Neural cell (in vitro differentiated cells): ENCODE measurements around the gene USP30. TPM values are rescaled to one million over a fixed set of nuclear protein-coding genes. Genes with fewer than 3 reads are reported as not detected.

Source experiments
- H2AFZ ChIP-seq: fragments of 200-600, 300-800 bp; sonication (generic), shearing (Covaris generic); 2 replicates; pipeline ENCODE4 v1.6.0; 2014; ENCODE audit warnings: low read depth, mild to moderate bottlenecking, antibody characterized with exemption, low read length, moderate library complexity
- H3F3A ChIP-seq: fragments of 200-600 bp; shearing (Covaris generic); 2 replicates; pipeline ENCODE4 v1.6.1; 2016; ENCODE audit warnings: mild to moderate bottlenecking, moderate library complexity, mixed read lengths, antibody characterized with exemption, low read length; ENCODE audit not compliant: insufficient read depth, poor library complexity, severe bottlenecking
- H3K27ac ChIP-seq: fragments of 200-600, 300-800 bp; sonication (generic), shearing (Covaris generic); 2 replicates; pipeline ENCODE4 v1.5.1; 2014; ENCODE audit warnings: mild to moderate bottlenecking, low read length, moderate library complexity
- H3K27me3 ChIP-seq: fragments of 300-800, 200-600 bp; sonication (generic), shearing (Covaris generic); 2 replicates; pipeline ENCODE4 v1.6.0; 2014; ENCODE audit warnings: mild to moderate bottlenecking, low read depth, low read length, moderate library complexity; ENCODE audit not compliant: insufficient read depth
- H3K36me3 ChIP-seq: fragments of 300-800, 200-600 bp; sonication (generic), shearing (Covaris generic); 2 replicates; pipeline ENCODE4 v1.5.1; 2014; ENCODE audit warnings: mild to moderate bottlenecking, antibody characterized with exemption, low read length, moderate library complexity; ENCODE audit not compliant: insufficient read depth
- H3K4me2 ChIP-seq: fragments of 300-800, 200-600 bp; sonication (generic), shearing (Covaris generic); 2 replicates; pipeline ENCODE4 v1.6.0; 2014; ENCODE audit warnings: mild to moderate bottlenecking, low read length
- H3K4me3 ChIP-seq: fragments of 300-800, 200-600 bp; sonication (generic), shearing (Covaris generic); 2 replicates; pipeline ENCODE4 v1.5.1; 2014; ENCODE audit warnings: mild to moderate bottlenecking, low read length, moderate library complexity
- H3K79me2 ChIP-seq: fragments of 200-600 bp; shearing (Covaris generic); replicated peaks from 2 replicates; pipeline ENCODE4 v1.6.0; 2014; ENCODE audit warnings: mild to moderate bottlenecking, low read length, moderate library complexity; ENCODE audit not compliant: insufficient read depth
- H3K9ac ChIP-seq: fragments of 300-800, 200-600 bp; sonication (generic), shearing (Covaris generic); 2 replicates; pipeline ENCODE4 v1.6.1; 2016; ENCODE audit warnings: mild to moderate bottlenecking, low read length, mixed read lengths
- H3K9me2 ChIP-seq: fragments of 200-600 bp; shearing (Covaris generic); 2 replicates; pipeline ENCODE4 v1.6.1; 2016; ENCODE audit warnings: mild to moderate bottlenecking, low read length, mixed read lengths; ENCODE audit not compliant: insufficient read depth
- H3K9me3 ChIP-seq: fragments of 200-600, 300-800 bp; sonication (generic), shearing (Covaris generic); 2 replicates; pipeline ENCODE4 v1.6.1; 2016; ENCODE audit warnings: mild to moderate bottlenecking, mixed run types, low read length, moderate library complexity, mixed read lengths
- H4K20me1 ChIP-seq: fragments of 200-600 bp; shearing (Covaris generic); 2 replicates; pipeline ENCODE4 v1.6.1; 2016; ENCODE audit warnings: mild to moderate bottlenecking, mixed run types; ENCODE audit not compliant: insufficient read depth
- EP300 ChIP-seq: fragments of 450-650 bp; conservative IDR thresholded peaks from 2 replicates; pipeline ENCODE4 v1.6.1; 2014; ENCODE audit warnings: antibody characterized with exemption, mild to moderate bottlenecking, moderate library complexity; ENCODE audit not compliant: poor library complexity, severe bottlenecking
- EZH2 ChIP-seq: fragments of 200-600, 300-800 bp; shearing (Covaris generic), sonication (generic); IDR thresholded peaks from 2 replicates; pipeline ENCODE4 v1.6.1; 2014; ENCODE audit warnings: antibody characterized with exemption, low read length, borderline replicate concordance, mild to moderate bottlenecking; ENCODE audit not compliant: insufficient read depth, poor library complexity, severe bottlenecking
- MXI1 ChIP-seq: fragments of 450-650 bp; conservative IDR thresholded peaks from 2 replicates; pipeline ENCODE4 v1.6.1; 2014; ENCODE audit warnings: antibody characterized with exemption, mild to moderate bottlenecking; ENCODE audit not compliant: poor library complexity, severe bottlenecking
- POLR2AphosphoS5 ChIP-seq: IDR thresholded peaks from 2 replicates; pipeline ENCODE4 v1.6.1; 2012
- RAD21 ChIP-seq: fragments of 450-650 bp; conservative IDR thresholded peaks from 2 replicates; pipeline ENCODE4 v1.6.1; 2014; ENCODE audit warnings: antibody characterized with exemption, mild to moderate bottlenecking, moderate library complexity
- SMC3 ChIP-seq: fragments of 450-650 bp; conservative IDR thresholded peaks from 2 replicates; pipeline ENCODE4 v1.6.1; 2014; ENCODE audit warnings: antibody characterized with exemption, mild to moderate bottlenecking, moderate library complexity; ENCODE audit not compliant: poor library complexity
- TAF1 ChIP-seq: IDR thresholded peaks from 2 replicates; pipeline ENCODE4 v1.6.1; 2012; ENCODE audit warnings: low read depth
- polyA plus RNA-seq: library from polyadenylated mRNA; depleted of rRNA; stranded (reverse); fragments of >200 nt; gene quantifications from 2 replicates; pipeline ENCODE4 v1.2.3, GENCODE V29; 2014
- TF ChIP-seq, protein P1 (sequence below): fragments of 450-650 bp; IDR thresholded peaks from 2 replicates; pipeline ENCODE4 v1.5.1; 2014; ENCODE audit warnings: antibody characterized with exemption, mild to moderate bottlenecking, moderate library complexity; ENCODE audit not compliant: poor library complexity, severe bottlenecking
- TF ChIP-seq, protein P2 (sequence below): IDR thresholded peaks from 2 replicates; pipeline ENCODE4 v1.6.1; 2012; ENCODE audit warnings: borderline replicate concordance

Gene USP30
- polyA plus RNA-seq, 1 donor from 2014 or later: 37.2 TPM

DNA sequence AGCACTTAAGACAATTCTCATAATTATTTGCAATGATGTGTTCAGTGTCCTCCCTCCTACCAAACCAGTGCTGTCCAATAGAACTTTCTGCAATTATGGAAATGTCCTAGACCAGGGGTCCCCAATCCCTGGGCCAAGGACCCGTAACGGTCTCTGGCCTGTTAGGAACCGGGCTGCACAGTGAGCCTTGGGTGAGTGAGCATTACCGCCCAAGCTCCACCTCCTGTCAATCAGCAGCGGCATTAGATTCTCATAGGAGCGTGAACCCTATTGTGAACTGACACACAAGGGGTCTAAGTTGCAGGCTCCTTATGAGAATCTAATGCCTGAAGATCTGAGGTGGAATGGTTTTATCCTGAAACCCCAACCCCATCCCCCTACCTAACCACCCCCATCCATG, 35.4 kb upstream of the USP30 start:
- H3F3A ChIP-seq: no peaks in the 10 kb centered on the region
- H3K27ac ChIP-seq: no peak overlapping the region
- H3K9me2 ChIP-seq: no peaks in the 10 kb centered on the region
- H3K9me3 ChIP-seq: no peaks in the 10 kb centered on the region
- TF ChIP-seq POLR2AphosphoS5 (no peak), MXI1 (no peak), EZH2 (no peak), SMC3 (no peak), TAF1 (no peak), EP300 (no peak)
- TF ChIP-seq, protein P1, sequence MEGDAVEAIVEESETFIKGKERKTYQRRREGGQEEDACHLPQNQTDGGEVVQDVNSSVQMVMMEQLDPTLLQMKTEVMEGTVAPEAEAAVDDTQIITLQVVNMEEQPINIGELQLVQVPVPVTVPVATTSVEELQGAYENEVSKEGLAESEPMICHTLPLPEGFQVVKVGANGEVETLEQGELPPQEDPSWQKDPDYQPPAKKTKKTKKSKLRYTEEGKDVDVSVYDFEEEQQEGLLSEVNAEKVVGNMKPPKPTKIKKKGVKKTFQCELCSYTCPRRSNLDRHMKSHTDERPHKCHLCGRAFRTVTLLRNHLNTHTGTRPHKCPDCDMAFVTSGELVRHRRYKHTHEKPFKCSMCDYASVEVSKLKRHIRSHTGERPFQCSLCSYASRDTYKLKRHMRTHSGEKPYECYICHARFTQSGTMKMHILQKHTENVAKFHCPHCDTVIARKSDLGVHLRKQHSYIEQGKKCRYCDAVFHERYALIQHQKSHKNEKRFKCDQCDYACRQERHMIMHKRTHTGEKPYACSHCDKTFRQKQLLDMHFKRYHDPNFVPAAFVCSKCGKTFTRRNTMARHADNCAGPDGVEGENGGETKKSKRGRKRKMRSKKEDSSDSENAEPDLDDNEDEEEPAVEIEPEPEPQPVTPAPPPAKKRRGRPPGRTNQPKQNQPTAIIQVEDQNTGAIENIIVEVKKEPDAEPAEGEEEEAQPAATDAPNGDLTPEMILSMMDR: no peak
- TF ChIP-seq, protein P2, sequence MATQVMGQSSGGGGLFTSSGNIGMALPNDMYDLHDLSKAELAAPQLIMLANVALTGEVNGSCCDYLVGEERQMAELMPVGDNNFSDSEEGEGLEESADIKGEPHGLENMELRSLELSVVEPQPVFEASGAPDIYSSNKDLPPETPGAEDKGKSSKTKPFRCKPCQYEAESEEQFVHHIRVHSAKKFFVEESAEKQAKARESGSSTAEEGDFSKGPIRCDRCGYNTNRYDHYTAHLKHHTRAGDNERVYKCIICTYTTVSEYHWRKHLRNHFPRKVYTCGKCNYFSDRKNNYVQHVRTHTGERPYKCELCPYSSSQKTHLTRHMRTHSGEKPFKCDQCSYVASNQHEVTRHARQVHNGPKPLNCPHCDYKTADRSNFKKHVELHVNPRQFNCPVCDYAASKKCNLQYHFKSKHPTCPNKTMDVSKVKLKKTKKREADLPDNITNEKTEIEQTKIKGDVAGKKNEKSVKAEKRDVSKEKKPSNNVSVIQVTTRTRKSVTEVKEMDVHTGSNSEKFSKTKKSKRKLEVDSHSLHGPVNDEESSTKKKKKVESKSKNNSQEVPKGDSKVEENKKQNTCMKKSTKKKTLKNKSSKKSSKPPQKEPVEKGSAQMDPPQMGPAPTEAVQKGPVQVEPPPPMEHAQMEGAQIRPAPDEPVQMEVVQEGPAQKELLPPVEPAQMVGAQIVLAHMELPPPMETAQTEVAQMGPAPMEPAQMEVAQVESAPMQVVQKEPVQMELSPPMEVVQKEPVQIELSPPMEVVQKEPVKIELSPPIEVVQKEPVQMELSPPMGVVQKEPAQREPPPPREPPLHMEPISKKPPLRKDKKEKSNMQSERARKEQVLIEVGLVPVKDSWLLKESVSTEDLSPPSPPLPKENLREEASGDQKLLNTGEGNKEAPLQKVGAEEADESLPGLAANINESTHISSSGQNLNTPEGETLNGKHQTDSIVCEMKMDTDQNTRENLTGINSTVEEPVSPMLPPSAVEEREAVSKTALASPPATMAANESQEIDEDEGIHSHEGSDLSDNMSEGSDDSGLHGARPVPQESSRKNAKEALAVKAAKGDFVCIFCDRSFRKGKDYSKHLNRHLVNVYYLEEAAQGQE: no peak
- H3K9ac ChIP-seq: no peak overlapping the region
- peaks cover 37% of the 10 kb centered on the region for H3K79me2 ChIP-seq
- no peak overlapping the region for H2AFZ ChIP-seq
- no peaks in the 10 kb centered on the region for H3K36me3 ChIP-seq
- no peaks in the 10 kb centered on the region for H4K20me1 ChIP-seq
- no peak overlapping the region for H3K4me2 ChIP-seq
- H3K27me3 ChIP-seq: no peaks in the 10 kb centered on the region
- no peak overlapping the region for H3K4me3 ChIP-seq

DNA sequence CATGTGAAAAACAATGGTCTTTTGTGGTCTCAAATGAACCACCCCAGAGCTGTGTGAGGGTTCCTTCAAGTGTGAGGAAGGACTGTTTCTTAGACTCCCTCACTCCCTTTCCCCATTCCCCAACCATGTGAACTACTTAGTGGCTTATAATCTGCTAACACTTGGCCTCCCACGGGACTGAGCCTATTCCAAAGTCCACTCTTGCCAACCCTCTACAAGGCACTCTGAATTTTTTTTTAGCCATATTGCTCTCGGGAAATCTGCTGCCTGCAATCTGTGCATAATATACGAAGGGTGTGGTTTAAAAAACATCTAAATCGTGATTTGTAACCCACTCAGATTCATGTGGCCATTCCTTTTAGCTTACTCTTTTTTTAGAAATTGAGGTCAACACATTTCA, 34.1 kb upstream of the USP30 start:
- H3K9me3 ChIP-seq: no peaks in the 10 kb centered on the region
- peak overlapping the region; percentile 72 for H3K4me3 ChIP-seq
- H3K9ac ChIP-seq: no peak overlapping the region

DNA sequence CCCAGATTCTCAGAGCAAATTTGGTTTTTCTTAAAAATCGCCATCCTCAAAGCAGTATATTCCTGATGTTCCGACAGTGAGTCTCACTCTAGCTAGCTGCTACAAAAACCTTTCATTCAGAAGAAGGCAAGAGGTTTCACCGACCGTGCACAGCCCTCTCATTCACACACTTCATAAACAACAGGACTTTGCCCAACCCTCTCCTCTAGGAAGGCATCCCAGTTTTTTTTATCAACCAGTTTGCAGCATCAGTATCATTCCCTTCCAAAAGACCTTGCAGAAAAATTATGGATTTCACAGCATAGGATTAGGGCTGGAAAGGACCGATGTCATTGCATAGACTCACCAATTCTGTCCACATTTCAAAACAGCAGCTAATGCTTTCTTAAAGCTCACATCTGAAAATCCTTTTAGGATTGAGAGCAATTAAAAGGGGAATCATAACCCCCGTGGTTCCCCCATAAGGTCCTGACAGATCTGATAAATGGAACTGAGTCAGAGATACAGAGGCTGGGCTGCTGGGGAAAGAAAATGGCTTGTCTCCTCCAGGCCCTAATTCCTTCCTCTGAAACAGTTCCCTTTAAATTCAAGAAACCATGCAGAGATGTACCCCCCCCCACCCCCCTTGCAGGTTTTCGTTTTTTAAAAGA, 32.1 kb upstream of the USP30 start:
- Histone ChIP-seq H3K9ac (peak overlapping the region; percentile 93), H3K79me2 (peaks cover 33% of the 10 kb centered on the region), H3K36me3 (no peaks in the 10 kb centered on the region), H3K9me2 (no peaks in the 10 kb centered on the region), H3K4me2 (peak overlapping the region; percentile 93), H4K20me1 (no peaks in the 10 kb centered on the region), H3K9me3 (no peaks in the 10 kb centered on the region), H2AFZ (peak overlapping the region; percentile 88), H3F3A (no peaks in the 10 kb centered on the region), H3K27ac (peak overlapping the region; percentile 91), H3K27me3 (no peaks in the 10 kb centered on the region), H3K4me3 (peak overlapping the region; percentile 72)
- TF ChIP-seq POLR2AphosphoS5: no peak
- no peak for TF ChIP-seq MXI1
- TF ChIP-seq, protein P1: no peak
- no peak for TF ChIP-seq SMC3
- no peak for TF ChIP-seq RAD21
- TF ChIP-seq, protein P2: no peak
- no peak for TF ChIP-seq EZH2
- no peak for TF ChIP-seq EP300
- no peak for TF ChIP-seq TAF1

More for the DNA sequence above, 34.1 kb upstream of the USP30 start:
- Histone ChIP-seq H3K9me2 (no peaks in the 10 kb centered on the region), H3K79me2 (peaks cover 37% of the 10 kb centered on the region), H3K27me3 (no peaks in the 10 kb centered on the region), H4K20me1 (no peaks in the 10 kb centered on the region), H3K36me3 (no peaks in the 10 kb centered on the region), H3K4me2 (peak overlapping the region; percentile 93), H2AFZ (no peak overlapping the region), H3F3A (no peaks in the 10 kb centered on the region), H3K27ac (no peak overlapping the region)
- no peak for TF ChIP-seq MXI1
- TF ChIP-seq TAF1: no peak
